HG03558 (cell line): ENCODE measurements around the gene MTHFR.

Source experiments
- ATAC-seq: cut with Tn5 transposase; IDR thresholded peaks from one replicate; pipeline ENCODE4 v1.9.1; 2021; ENCODE audit warnings: moderate number of reproducible peaks; ENCODE audit not compliant: unreplicated experiment; ENCODE audit errors: extremely low read depth

MTHFR gene

DNA sequence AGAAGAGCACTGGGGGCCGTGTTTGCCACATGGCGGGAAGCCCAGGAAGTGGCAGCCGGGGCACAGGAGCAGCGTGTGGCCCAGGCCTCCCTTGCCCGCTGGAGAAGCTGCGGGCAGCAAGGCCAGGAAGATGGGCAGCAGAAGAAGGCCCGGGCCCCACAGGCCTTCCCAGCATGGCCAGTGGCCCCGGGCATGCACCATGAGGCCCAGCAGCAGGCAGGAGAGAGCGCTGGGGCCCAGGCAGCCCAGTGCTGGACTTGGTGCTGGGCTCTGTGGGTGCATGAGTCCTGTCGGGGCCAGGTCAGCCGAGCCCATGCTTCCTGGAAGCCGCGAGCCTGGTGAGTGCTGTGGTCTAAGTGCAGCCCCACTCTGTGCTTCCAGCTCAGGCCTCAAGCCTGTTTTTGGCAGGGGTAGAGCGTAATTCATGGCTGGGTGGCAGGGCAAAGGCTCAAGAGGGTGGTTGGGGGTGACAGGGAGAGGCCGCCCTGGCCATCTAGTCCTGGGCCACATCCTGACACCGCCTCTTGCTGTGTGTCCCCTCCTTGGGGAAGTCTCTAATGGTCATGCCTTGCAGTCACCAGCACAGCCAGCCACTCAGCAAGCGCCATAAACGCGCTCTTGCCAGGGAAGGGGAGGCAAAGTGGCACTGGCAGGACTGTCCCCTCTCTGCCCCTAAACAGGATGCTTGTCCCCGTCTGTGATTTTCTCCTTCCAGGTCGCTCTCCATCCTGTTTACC is 21.3 kb downstream of the MTHFR start:
- ATAC-seq, result no peak

- no peak for ATAC-seq
Observed at GRCh38 chr1:11783556-11783955, 22.2 kb downstream of the MTHFR start.

GRCh38 chr1:11782127-11782708 is 23.5 kb downstream of the MTHFR start:
- ATAC-seq, result no peak

- no peak for ATAC-seq
Observed at GRCh38 chr1:11781297-11781696, 24.5 kb downstream of the MTHFR start.

DNA sequence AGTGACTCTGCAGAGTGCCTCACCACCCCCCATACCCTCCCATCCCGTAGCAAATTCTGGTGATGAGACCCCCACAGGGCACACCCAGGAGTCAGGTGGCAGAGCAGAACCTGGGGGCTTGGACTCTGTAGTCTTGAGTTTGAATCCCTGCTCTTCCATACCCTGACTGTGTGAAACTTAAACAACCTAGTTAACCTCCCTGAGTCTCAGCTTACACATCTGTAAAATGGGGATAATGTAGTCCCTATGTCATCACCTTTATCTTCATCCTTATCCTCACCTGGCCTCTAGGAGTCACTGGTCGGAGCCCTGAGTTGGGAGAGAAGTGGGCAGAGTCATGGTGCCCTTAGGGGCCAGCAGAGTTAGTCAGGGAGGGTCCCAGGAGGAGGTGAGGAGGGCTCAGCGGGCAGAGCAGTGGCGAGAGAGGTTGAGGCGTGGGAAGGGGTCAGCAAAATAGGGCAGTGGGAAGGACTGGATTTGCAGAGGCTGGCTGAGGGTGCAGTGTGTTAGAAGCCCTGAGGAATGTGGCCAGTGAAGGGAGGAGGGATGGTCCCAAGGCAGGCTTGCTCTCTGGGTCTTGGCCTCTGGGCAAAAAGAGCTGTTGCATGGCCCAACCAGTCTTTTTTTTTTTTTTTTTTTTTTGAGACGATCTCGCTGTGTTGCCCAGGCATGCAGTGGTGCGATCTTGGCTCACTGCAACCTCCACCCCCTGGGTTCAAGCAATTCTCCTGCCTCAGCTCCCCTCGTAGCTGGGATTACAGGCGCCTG is 25.2 kb downstream of the MTHFR start:
- ATAC-seq, result no peak

GRCh38 chr1:11779715-11780379 is 25.9 kb downstream of the MTHFR start:
- ATAC-seq, result no peak

DNA sequence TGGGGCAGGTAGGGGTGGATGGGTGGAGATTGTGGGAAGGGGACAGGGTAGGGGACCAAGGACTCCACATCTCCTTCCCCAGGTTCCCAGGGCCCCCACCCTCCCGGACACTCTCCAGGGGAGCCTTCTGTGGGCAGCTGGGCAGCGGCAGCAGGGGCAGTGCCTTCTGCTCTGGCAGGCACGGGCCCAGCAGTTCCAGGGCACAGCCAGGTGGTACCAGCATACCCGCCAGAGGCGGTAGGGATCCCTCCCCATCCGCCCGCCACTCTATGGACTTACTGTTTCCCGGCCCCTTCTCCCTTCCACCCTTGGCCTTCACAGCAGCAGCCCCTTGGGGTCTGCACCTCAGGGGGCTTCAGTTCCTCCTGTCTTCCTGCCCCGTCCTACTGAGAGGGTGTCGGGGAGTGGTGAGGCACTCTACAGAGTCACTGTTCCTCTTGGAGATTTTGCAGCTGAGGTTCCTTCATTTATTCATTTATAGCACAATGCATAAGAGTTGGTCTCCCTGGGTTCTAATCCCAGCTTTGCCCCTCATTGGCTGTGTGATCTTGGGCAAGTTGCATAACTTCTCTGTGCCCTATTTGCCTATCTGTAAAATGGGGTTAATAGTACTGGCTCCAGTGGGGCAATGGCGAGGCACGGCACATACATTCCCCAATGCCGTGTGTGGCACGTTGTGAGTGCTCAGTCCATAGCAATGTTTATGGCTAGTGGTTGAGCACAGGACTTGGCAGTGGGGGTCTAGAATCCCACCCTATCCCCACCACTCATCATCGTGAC is 26.7 kb downstream of the MTHFR start:
- no peak for ATAC-seq

- no peak for ATAC-seq
Observed at GRCh38 chr1:11778336-11778735, 27.4 kb downstream of the MTHFR start.

DNA sequence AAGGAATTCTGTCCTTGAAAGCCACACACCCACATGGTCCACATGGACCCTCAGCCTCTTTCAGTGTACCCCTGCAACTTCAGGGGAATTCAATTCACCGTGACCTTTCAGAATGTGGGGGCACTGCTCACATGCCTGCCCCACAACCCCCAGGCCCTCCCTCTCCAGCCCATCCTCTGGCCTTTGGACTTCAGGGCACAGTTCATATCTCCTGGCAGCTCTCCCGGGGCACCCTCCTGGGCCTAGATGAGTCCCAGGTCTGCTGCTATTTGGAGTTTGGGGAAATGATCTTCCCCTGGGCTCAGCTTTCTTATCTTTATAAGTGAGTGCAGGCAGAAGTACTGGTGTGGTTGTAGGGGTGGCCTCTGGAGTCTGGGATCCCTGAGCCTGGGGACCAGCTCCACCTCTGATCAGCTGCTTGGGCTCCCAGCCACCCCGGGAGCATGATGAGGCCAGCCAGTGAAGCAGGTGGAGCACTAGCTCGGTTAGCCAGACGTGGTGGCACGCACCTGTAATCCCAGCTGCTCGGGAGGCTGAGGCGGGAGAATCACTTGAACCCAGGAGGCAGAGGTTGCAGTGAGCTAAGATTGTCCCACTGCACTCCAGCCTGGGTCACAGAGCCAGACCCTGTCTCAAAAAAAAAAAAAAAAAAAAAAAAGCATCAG is 28.0 kb downstream of the MTHFR start:
- no peak for ATAC-seq

DNA sequence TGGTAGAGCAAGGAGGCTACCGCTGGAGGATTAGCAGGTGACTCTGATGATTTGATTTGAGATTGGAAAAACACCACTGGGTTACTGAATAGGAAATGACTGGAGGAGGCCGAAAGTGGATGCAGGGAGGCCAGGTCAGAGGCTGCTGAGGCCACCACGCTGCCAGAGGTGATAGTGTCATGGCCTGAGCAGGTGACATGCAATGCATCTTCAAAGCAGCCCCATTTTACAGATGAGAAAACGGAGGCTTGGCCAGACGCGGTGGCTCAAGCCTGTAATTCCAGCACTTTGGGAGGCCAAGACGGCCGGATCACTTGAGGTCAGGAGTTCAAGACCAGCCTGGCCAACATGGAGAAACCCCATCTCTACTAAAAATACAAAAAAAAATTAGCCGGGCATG is 31.0 kb downstream of the MTHFR start:
- ATAC-seq, result no peak

GRCh38 chr1:11772458-11772857 is 33.3 kb downstream of the MTHFR start:
- no peak for ATAC-seq

- ATAC-seq, result no peak
Observed at GRCh38 chr1:11771481-11772043, 34.2 kb downstream of the MTHFR start.

DNA sequence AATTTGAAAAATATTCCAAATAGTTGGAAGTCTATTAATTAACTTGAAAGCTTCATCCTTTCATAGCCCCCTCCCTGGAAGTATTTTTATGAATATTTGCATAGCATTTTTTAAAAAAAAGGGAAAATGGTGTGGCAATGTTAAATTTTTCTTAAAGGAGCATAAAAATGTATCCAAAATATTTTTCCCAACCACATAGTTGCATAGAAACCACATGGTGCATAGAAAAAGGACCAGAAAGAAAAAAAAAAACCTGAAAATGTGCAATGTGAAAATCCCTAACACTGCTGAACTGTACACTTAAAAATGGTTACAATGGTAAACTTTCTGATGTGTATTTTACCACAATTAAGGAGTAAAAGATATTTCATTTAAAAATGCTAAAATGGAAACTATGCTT is 35.8 kb downstream of the MTHFR start:
- no peak for ATAC-seq

GRCh38 chr1:11769274-11769673 is 36.5 kb downstream of the MTHFR start:
- ATAC-seq, result no peak

- no peak for ATAC-seq
Observed at GRCh38 chr1:11768821-11769220, 36.9 kb downstream of the MTHFR start.

- ATAC-seq, result no peak
Observed at GRCh38 chr1:11767922-11768704, 37.7 kb downstream of the MTHFR start.

- no peak for ATAC-seq
Observed at GRCh38 chr1:11766429-11766776, 39.4 kb downstream of the MTHFR start.

DNA sequence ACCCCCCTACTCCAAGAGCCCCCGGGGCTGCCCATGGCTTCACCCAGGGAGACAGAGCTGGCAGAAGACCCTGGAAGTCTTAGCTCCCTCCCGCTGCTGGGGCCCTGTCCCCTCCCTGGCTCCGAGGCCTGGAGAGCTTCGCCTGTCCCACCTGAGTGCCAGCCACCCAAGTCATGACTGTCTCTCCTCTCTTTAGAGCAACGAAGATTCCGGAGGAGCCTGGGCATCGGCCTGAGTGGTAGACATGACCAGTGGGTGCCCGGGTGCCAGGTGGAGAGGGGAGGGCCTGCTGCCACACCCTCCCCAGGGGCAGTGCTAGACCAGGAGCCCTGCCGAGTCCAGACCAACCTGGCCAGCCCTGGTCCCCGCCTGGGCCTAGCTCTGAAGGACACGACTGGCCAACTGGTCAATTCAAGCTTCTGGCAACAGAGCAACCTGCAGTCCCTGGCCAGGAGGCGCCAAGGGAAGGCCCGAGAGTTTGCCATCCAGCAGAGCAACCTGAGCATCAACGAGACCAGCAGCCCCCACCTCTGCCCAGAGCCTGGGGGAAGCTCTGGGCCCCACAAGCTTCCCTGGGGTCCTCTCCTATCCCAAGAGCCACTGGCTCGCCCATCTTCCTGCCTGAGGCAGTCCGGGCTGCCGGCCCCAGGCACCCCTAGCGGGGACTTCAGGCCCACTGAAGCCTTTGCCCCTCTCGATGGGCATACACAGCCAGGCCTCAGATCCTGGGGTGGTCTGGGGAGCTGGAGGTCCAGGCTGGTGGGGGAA is 39.9 kb downstream of the MTHFR start:
- no peak for ATAC-seq
